H1 (cell line): ENCODE results near the gene PATJ. TPM values are rescaled to one million over a fixed set of nuclear protein-coding genes. Genes with fewer than 3 reads are reported as not detected.

ENCODE experiments used
- CTCF ChIA-PET: fragments of 300-600 bp; sonication (Branson Sonifier 250); formaldehyde crosslinking; loops from one replicate; lab custom pipeline; 2021; ENCODE audit not compliant: partially characterized antibody; lab: Charles Lee
- POLR2A ChIA-PET: fragments of 300-600 bp; sonication (Branson Sonifier 250); formaldehyde crosslinking; loops from one replicate; lab custom pipeline; 2021; ENCODE audit warnings: inconsistent platforms; ENCODE audit not compliant: partially characterized antibody; lab: Charles Lee
- DNase-seq, 2 experiments: peaks; one replicate each; pipeline versions ENCODE4 v3.0.0 to v3.0.0-alpha.2; 2010 to 2022; ENCODE audit warnings: low spot score in 2 of 2, low read depth in 1 of 2, mixed read lengths in 1 of 2
- FAIRE-seq: peaks from 2 replicates; lab custom pipeline; 2011; peaks lifted over from hg19 to GRCh38; lab: Jason Lieb, UNC
- H2AFZ ChIP-seq: 2 replicates; pipeline ENCODE4 v1.8.1; 2012; ENCODE audit warnings: low read length, inconsistent platforms
- H2AK5ac ChIP-seq: 2 replicates; pipeline ENCODE4 v1.6.1; 2013; ENCODE audit warnings: low read depth, low read length
- H2BK120ac ChIP-seq: replicated peaks from 2 replicates; pipeline ENCODE3; 2013; ENCODE audit warnings: low read depth, low read length, inconsistent platforms
- H2BK12ac ChIP-seq: 2 replicates; pipeline ENCODE4 v1.6.1; 2013; ENCODE audit warnings: low read depth, low read length
- H2BK15ac ChIP-seq: 2 replicates; pipeline ENCODE4 v1.6.1; 2013; ENCODE audit warnings: low read length
- H2BK20ac ChIP-seq: 2 replicates; pipeline ENCODE4 v1.6.1; 2013; ENCODE audit warnings: low read length
- H2BK5ac ChIP-seq: 2 replicates; pipeline ENCODE4 v1.6.1; 2013; ENCODE audit warnings: low read depth, low read length
- H3K14ac ChIP-seq: 2 replicates; pipeline ENCODE4 v1.6.1; 2013; ENCODE audit warnings: inconsistent platforms; ENCODE audit not compliant: insufficient read length
- H3K18ac ChIP-seq: 2 replicates; pipeline ENCODE4 v1.6.1; 2013; ENCODE audit warnings: low read length; ENCODE audit errors: extremely low read depth
- H3K23ac ChIP-seq: 2 replicates; pipeline ENCODE4 v1.6.1; 2013; ENCODE audit warnings: inconsistent platforms; ENCODE audit not compliant: insufficient read length
- H3K23me2 ChIP-seq: 2 replicates; pipeline ENCODE4 v1.6.1; 2013; ENCODE audit warnings: low read depth, low read length
- H3K27ac ChIP-seq: 2 replicates; pipeline ENCODE4 v1.6.1; 2011; ENCODE audit warnings: low read depth, low read length, inconsistent platforms
- H3K27me3 ChIP-seq, 4 experiments: replicated peaks in 1 of 4; 1 replicate in 1 of 4; 2 replicates in 3 of 4; pipeline versions ENCODE4 v1.6.1 to v1.8.1; 2011 to 2013; ENCODE audit warnings: low read length in 3 of 4, mild to moderate bottlenecking in 3 of 4, inconsistent platforms in 2 of 4, mixed read lengths in 2 of 4, moderate library complexity in 1 of 4; ENCODE audit not compliant: control insufficient read depth in 3 of 4, insufficient read depth in 3 of 4; ENCODE audit errors: extremely low read depth in 1 of 4
- H3K36me3 ChIP-seq, 4 experiments: 2 replicates each; pipeline versions ENCODE4 v1.6.1 to v1.8.1; 2011 to 2013; ENCODE audit warnings: mild to moderate bottlenecking in 4 of 4, low read length in 3 of 4, moderate library complexity in 2 of 4, control low read depth in 1 of 4, inconsistent platforms in 1 of 4; ENCODE audit not compliant: insufficient read depth in 4 of 4, control insufficient read depth in 2 of 4
- H3K4ac ChIP-seq: replicated peaks from 2 replicates; pipeline ENCODE3; 2013; ENCODE audit warnings: low read length, low read depth, mixed read lengths, inconsistent platforms; ENCODE audit not compliant: insufficient read length
- H3K4me1 ChIP-seq, 4 experiments: replicated peaks in 1 of 4; 1 replicate in 1 of 4; 2 replicates in 3 of 4; pipeline versions ENCODE4 v1.6.1 to v1.8.1; 2011 to 2013; ENCODE audit warnings: low read length in 3 of 4, inconsistent platforms in 2 of 4, mixed read lengths in 1 of 4; ENCODE audit not compliant: insufficient read depth in 4 of 4, control insufficient read depth in 3 of 4
- H3K4me2 ChIP-seq, 2 experiments: 2 replicates each; pipeline versions ENCODE4 v1.6.1 to v1.8.1; 2011 to 2013; ENCODE audit warnings: low read depth in 2 of 2, low read length in 2 of 2, control low read depth in 1 of 2, inconsistent platforms in 1 of 2, mild to moderate bottlenecking in 1 of 2; ENCODE audit not compliant: insufficient read depth in 1 of 2
- H3K4me3 ChIP-seq, 4 experiments: fragments of 200-600, 300-600 bp in 1 of 4; sonication (generic), shearing (Covaris generic), sonication (Bioruptor Twin) in 1 of 4; 2 replicates each; pipeline versions ENCODE4 v1.5.1 to v1.8.1; 2011 to 2016; ENCODE audit warnings: low read length in 4 of 4, low read depth in 3 of 4, control low read depth in 2 of 4, inconsistent platforms in 2 of 4, mild to moderate bottlenecking in 2 of 4, mixed read lengths in 1 of 4, moderate library complexity in 1 of 4; ENCODE audit not compliant: insufficient read depth in 2 of 4; ENCODE audit errors: extremely low read depth in 1 of 4
- H3K56ac ChIP-seq: replicated peaks from 2 replicates; pipeline ENCODE3; 2013; ENCODE audit warnings: low read depth, mild to moderate bottlenecking, mixed read lengths, low read length, inconsistent platforms; ENCODE audit not compliant: insufficient read length
- H3K79me1 ChIP-seq: 2 replicates; pipeline ENCODE4 v1.6.1; 2013; ENCODE audit warnings: low read depth, low read length, control low read depth
- H3K79me2 ChIP-seq, 2 experiments: 2 replicates each; pipeline versions ENCODE4 v1.6.1 to v1.8.1; 2012 to 2013; ENCODE audit warnings: low read length in 2 of 2, mild to moderate bottlenecking in 2 of 2, inconsistent platforms in 1 of 2; ENCODE audit not compliant: insufficient read depth in 2 of 2, control insufficient read depth in 1 of 2
- H3K9ac ChIP-seq, 4 experiments: replicated peaks in 1 of 4; 1 replicate in 1 of 4; 2 replicates in 3 of 4; pipeline versions ENCODE4 v1.6.1 to v1.8.1; 2011 to 2013; ENCODE audit warnings: low read depth in 3 of 4, low read length in 3 of 4, control low read depth in 2 of 4, mild to moderate bottlenecking in 2 of 4, moderate library complexity in 2 of 4, inconsistent platforms in 1 of 4; ENCODE audit errors: extremely low read depth in 1 of 4
- H3K9me3 ChIP-seq, 2 experiments: 2 replicates each; pipeline versions ENCODE4 v1.6.1 to v1.8.1; 2012 to 2013; ENCODE audit warnings: mild to moderate bottlenecking in 2 of 2, moderate library complexity in 2 of 2, control low read depth in 1 of 2, inconsistent platforms in 1 of 2, low read depth in 1 of 2, low read length in 1 of 2, mixed read lengths in 1 of 2; ENCODE audit not compliant: insufficient read depth in 2 of 2
- H4K20me1 ChIP-seq, 2 experiments: replicated peaks in 1 of 2; 2 replicates each; pipeline versions ENCODE3 to v1.8.1; 2011 to 2013; ENCODE audit warnings: inconsistent platforms in 2 of 2, low read length in 2 of 2, mild to moderate bottlenecking in 1 of 2; ENCODE audit not compliant: insufficient read depth in 2 of 2, control insufficient read depth in 1 of 2
- H4K5ac ChIP-seq: 2 replicates; pipeline ENCODE4 v1.6.1; 2013; ENCODE audit warnings: low read length, low read depth, mixed read lengths, inconsistent platforms; ENCODE audit not compliant: insufficient read length
- H4K8ac ChIP-seq: 2 replicates; pipeline ENCODE4 v1.8.0; 2013; ENCODE audit warnings: mild to moderate bottlenecking, moderate library complexity, low read length, inconsistent platforms; ENCODE audit not compliant: insufficient read depth; ENCODE audit errors: extremely low read depth
- H4K91ac ChIP-seq: replicated peaks from 2 replicates; pipeline ENCODE3; 2013; ENCODE audit warnings: low read length, mixed read lengths, inconsistent platforms; ENCODE audit not compliant: insufficient read length
- BACH1 ChIP-seq: IDR thresholded peaks from 2 replicates; pipeline ENCODE4 v1.6.1; 2012; ENCODE audit warnings: low read length, improper control_type of control experiment
- CBX8 ChIP-seq: fragments of 300-800, 300-1000 bp; sonication (generic); IDR thresholded peaks from 2 replicates; pipeline ENCODE4 v1.7.1; 2016; ENCODE audit warnings: low read depth, low read length, borderline replicate concordance
- FOSL1 ChIP-seq: IDR thresholded peaks from 2 replicates; pipeline ENCODE4 v1.6.1; 2011; ENCODE audit warnings: mild to moderate bottlenecking, low read depth, low read length, moderate library complexity; ENCODE audit not compliant: insufficient read depth
- HDAC6 ChIP-seq: IDR thresholded peaks from one replicate; pipeline ENCODE4 v1.7.1; 2012; ENCODE audit warnings: low read depth, mild to moderate bottlenecking, inconsistent platforms, low read length, moderate library complexity
- RBBP5 ChIP-seq: IDR thresholded peaks from 2 replicates; pipeline ENCODE4 v1.7.1; 2012; ENCODE audit warnings: low read depth, mild to moderate bottlenecking, inconsistent platforms, low read length, moderate library complexity, borderline replicate concordance
- SP4 ChIP-seq: IDR thresholded peaks from 2 replicates; pipeline ENCODE4 v1.6.1; 2012; ENCODE audit warnings: low read length, inconsistent platforms
- TAF7 ChIP-seq: optimal IDR thresholded peaks from 2 replicates; pipeline ENCODE3; 2011; ENCODE audit warnings: low read depth, mild to moderate bottlenecking, inconsistent platforms, low read length, moderate library complexity, borderline replicate concordance
- TBP ChIP-seq: IDR thresholded peaks from 2 replicates; pipeline ENCODE4 v1.6.1; 2011; ENCODE audit warnings: low read depth, low read length, improper control_type of control experiment
- TEAD4 ChIP-seq: IDR thresholded peaks from 2 replicates; pipeline ENCODE4 v1.6.1; 2012; ENCODE audit warnings: low read depth, low read length, inconsistent platforms, mixed read lengths
- YY1 ChIP-seq: IDR thresholded peaks from 2 replicates; pipeline ENCODE4 v1.6.1; 2011; ENCODE audit warnings: low read depth, mild to moderate bottlenecking, low read length
- WGBS, 2 experiments: shearing (Covaris generic) in 1 of 2; methylation state at CpG; one replicate each; pipeline versions ENCODE4 v1.1.6 to v1.1.7; 2013 to 2015; ENCODE audit warnings: low lambda C conversion rate in 2 of 2, mixed read lengths in 2 of 2, inconsistent platforms in 1 of 2, low coverage in 1 of 2, missing lambda C conversion rate in 1 of 2; ENCODE audit not compliant: insufficient replicate concordance in 2 of 2, insufficient coverage in 1 of 2, insufficient read length in 1 of 2; ENCODE audit errors: extremely low coverage in 1 of 2, missing lambda C conversion rate in 1 of 2; 5-methylcytosine and 5-hydroxymethylcytosine counted together
- polyA plus RNA-seq, 7 experiments: library from polyadenylated mRNA; depleted of rRNA in 3 of 7; stranded (reverse) in 5 of 7; unstranded in 2 of 7; fragments of >200 nt in 5 of 7; fragments of 200-250 nt in 2 of 7; gene quantifications; 1 replicate in 5 of 7; 2 replicates in 1 of 7; 4 replicates in 1 of 7; pipeline versions ENCODE4 v1.2.1 to v1.2.3, GENCODE V29; 2011 to 2013; ENCODE audit warnings: missing spikeins in 2 of 7, mixed read lengths in 2 of 7
- total RNA-seq: library from RNA; stranded (reverse); fragmentation: NEBNext Ultra II Directional; extraction: Animal tissue kit (Norgen Biotek cat#: 25700); gene quantifications from 2 replicates; pipeline ENCODE4 v1.2.1, GENCODE V29; 2021
- TF ChIP-seq, protein P1 (sequence below): IDR thresholded peaks from 2 replicates; pipeline ENCODE4 v1.6.1; 2012; ENCODE audit warnings: low read length, inconsistent platforms

Gene PATJ
- total and polyA plus RNA-seq, 2 of the 8 experiments (the other 6 are each of a cell fraction or from before 2014, with no cell fraction given): 8.2 to 55.6 TPM

DNA sequence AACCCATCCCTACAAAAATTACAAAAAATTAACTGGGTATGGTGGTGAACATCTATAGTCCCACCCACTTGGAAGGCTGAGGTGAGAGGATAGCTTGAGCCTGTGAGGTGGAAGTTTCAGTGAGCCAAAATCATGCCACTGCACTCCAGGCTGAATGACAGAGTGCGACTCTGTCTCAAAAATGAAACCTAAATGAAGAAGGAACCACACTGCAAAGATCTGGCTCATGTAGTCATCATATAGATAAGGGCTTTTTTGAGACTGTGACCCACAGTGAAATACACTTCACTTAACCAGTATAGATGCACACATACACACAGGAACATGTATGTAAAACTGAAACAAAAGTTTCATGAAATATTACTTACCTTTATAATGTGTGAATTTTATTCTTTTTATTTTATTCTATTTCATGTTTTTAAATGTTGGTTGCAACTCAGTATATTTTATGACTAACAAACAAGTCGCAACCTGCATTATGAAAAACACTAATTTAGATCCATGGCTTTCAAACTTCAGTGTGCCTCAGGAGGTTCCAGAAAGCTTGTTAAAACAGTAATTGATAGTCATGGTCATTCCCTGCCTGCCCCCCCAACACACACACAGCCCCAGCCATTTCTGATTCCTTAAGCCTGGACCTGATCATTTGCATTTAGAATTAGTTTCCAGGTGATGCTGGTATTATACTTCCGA lies 189.5 kb downstream of the PATJ start:
- H2BK15ac ChIP-seq: no peak overlapping the region
- POLR2A ChIA-PET: no interaction called here
- no peaks in the 10 kb centered on the region; a peak in 1 of 7 replicates for H3K4me1 ChIP-seq
- no peak for FAIRE-seq
- no peak overlapping the region for H3K4ac ChIP-seq
- no peak overlapping the region for H2BK120ac ChIP-seq
- no peak overlapping the region for H2BK20ac ChIP-seq
- no peaks in the 10 kb centered on the region for H3K79me1 ChIP-seq
- no peak overlapping the region for H3K9ac ChIP-seq
- H3K23ac ChIP-seq: no peak overlapping the region
- peaks cover 0 to 1% of the 10 kb centered on the region in 2 experiments for H4K20me1 ChIP-seq
- H4K8ac ChIP-seq: no peak overlapping the region
- no peak overlapping the region for H3K4me3 ChIP-seq
- H4K5ac ChIP-seq: no peak overlapping the region
- no peak overlapping the region for H4K91ac ChIP-seq
- 98% methylated on average over 3 of the region's 3 CpGs; no CpG with 5 or more reads in 1 of the 2 experiments for WGBS, 2 experiments
- no peak overlapping the region for H2BK5ac ChIP-seq
- H3K23me2 ChIP-seq: no peaks in the 10 kb centered on the region
- no peak overlapping the region for H2BK12ac ChIP-seq
- H3K14ac ChIP-seq: no peak overlapping the region
- no peak overlapping the region for H2AFZ ChIP-seq
- H3K79me2 ChIP-seq: no peaks in the 10 kb centered on the region
- H3K27me3 ChIP-seq: no peaks in the 10 kb centered on the region
- peaks cover 0 to 4% (median 0%) of the 10 kb centered on the region in 4 experiments; a peak in 1 of 8 replicates for H3K36me3 ChIP-seq
- no peak overlapping the region for H3K27ac ChIP-seq
- no peak for DNase-seq
- H3K56ac ChIP-seq: no peak overlapping the region
- no peak overlapping the region for H3K4me2 ChIP-seq
- CTCF ChIA-PET: interaction anchor here (1.0 to 2.3 kb wide), 2 partner anchors 11 to 12 kb away, joined by 3 to 5 read pairs; no protein-coding TSS in a partner anchor
- H3K18ac ChIP-seq: no peak overlapping the region
- H2AK5ac ChIP-seq: no peak overlapping the region
- H3K9me3 ChIP-seq: no peaks in the 10 kb centered on the region
- no peak for TF ChIP-seq FOSL1
- no peak for TF ChIP-seq YY1
- no peak for TF ChIP-seq BACH1
- TF ChIP-seq RBBP5: no peak
- TF ChIP-seq, protein P1, sequence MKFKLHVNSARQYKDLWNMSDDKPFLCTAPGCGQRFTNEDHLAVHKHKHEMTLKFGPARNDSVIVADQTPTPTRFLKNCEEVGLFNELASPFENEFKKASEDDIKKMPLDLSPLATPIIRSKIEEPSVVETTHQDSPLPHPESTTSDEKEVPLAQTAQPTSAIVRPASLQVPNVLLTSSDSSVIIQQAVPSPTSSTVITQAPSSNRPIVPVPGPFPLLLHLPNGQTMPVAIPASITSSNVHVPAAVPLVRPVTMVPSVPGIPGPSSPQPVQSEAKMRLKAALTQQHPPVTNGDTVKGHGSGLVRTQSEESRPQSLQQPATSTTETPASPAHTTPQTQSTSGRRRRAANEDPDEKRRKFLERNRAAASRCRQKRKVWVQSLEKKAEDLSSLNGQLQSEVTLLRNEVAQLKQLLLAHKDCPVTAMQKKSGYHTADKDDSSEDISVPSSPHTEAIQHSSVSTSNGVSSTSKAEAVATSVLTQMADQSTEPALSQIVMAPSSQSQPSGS: no peak
- no peak for TF ChIP-seq TEAD4
- no peak for TF ChIP-seq SP4
- TF ChIP-seq TBP: no peak
- TF ChIP-seq HDAC6: no peak
- no peak for TF ChIP-seq TAF7
- TF ChIP-seq CBX8: no peak
